Measurements from ENCODE around the gene IL12RB1. TPM values are rescaled to one million over a fixed set of nuclear protein-coding genes. Genes with fewer than 3 reads are reported as not detected.
A peak's percentile ranks its signal among the peaks of the same experiment; 100 is the strongest.

IL12RB1 gene
- total RNA-seq, 2 donors from 2014 or later, result not detected

DNA sequence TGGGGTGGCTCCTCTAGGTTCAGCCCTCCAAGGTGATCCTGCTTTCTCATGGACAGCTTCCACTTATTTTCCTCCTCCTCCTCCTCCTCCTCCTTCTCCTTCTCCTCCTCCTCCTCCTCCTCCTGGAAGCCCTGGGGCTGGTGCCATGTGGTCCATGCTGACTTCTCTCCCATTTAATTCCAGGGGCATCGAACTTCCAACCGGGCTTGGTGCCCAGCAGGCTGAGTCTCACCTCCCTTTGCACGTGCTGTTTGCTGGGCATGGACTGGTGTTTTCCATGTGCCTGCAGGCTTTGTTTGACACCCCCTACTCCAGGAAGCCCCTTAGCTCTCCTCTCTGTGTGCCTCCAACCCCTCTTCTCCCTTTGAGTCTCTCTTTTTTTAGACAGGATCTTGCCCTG lies 14.5 kb upstream of the IL12RB1 start:
- Mint-ChIP-seq H3K4me3 (no peak overlapping the region), H3K27ac (no peak overlapping the region), H3K36me3 (ENCODE audit: low read depth) (no peaks in the 10 kb centered on the region), H3K9me3 (no peaks in the 10 kb centered on the region), H3K27me3 (ENCODE audit: insufficient read depth) (peaks cover 20% of the 10 kb centered on the region), H3K4me1 (peaks cover 11% of the 10 kb centered on the region)
- Histone ChIP-seq H3K27ac (ENCODE audit: low read depth, low read length) (no peak overlapping the region), H3K27me3 (ENCODE audit: control insufficient read depth, insufficient read depth, low read length, poor library complexity, severe bottlenecking) (peaks cover 19% of the 10 kb centered on the region), H3K9ac (ENCODE audit: extremely low read depth, low read length, poor library complexity, severe bottlenecking) (no peak overlapping the region), H3K4me1 (ENCODE audit: control insufficient read depth, insufficient read depth, low read length) (peaks cover 6% of the 10 kb centered on the region), H3K4me3 (ENCODE audit: low read length) (no peak overlapping the region), H3K36me3 (ENCODE audit: control insufficient read depth, insufficient read depth, low read length) (no peaks in the 10 kb centered on the region), H3K9me3 (ENCODE audit: control insufficient read depth, low read length) (no peaks in the 10 kb centered on the region)
- WGBS, 2 experiments (ENCODE audit: insufficient coverage in 1 of 2, insufficient read length in 1 of 2), result 92 to 93% methylated on average over 3 of the region's 3 CpGs
- no peak for DNase-seq
- TF ChIP-seq, protein P1, sequence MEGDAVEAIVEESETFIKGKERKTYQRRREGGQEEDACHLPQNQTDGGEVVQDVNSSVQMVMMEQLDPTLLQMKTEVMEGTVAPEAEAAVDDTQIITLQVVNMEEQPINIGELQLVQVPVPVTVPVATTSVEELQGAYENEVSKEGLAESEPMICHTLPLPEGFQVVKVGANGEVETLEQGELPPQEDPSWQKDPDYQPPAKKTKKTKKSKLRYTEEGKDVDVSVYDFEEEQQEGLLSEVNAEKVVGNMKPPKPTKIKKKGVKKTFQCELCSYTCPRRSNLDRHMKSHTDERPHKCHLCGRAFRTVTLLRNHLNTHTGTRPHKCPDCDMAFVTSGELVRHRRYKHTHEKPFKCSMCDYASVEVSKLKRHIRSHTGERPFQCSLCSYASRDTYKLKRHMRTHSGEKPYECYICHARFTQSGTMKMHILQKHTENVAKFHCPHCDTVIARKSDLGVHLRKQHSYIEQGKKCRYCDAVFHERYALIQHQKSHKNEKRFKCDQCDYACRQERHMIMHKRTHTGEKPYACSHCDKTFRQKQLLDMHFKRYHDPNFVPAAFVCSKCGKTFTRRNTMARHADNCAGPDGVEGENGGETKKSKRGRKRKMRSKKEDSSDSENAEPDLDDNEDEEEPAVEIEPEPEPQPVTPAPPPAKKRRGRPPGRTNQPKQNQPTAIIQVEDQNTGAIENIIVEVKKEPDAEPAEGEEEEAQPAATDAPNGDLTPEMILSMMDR (conservative IDR thresholded peaks at IDR 0.05), result no peak

DNA sequence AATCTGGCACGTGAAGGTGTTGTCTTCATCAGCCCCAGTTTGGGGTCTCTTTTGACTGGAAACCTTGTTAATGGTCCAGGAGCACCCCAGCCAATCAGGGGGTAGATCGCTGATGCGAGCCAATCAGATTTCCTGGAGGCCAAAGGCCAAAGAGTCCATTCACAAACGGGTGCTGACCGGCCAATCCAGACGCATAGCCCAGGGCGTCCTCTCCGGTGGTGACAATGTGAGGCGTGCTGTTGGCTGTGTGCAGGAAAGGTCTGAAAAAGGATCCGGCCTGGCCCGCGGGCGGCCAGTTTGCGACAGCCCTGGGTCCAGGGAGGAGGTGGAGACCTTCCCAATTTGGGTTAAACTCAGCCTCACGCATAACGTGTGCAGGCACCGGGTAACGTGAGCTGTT lies 14.0 kb upstream of the IL12RB1 start:
- no peaks in the 10 kb centered on the region for H3K36me3 Mint-ChIP-seq (ENCODE audit: low read depth)

DNA sequence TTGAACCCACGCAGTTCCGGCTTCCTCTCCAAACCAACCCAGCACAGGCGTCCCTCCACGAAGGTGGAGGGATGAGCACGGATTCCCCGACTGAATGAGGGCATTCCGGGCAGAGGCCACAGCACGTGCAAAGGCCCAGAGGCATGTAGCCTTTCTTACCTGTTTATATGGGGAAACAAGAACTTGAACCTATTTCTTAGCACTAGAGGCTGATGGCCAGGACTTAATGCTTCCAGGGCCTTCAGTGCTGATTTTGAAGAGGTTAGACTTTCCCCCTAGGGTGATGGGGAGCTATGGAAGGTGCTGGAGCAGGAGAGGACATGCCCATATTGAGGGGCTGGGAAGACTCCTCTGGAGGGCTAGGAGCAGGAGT lies 12.9 kb upstream of the IL12RB1 start:
- TF ChIP-seq, protein P1 (conservative IDR thresholded peaks at IDR 0.05), result no peak
- H3K4me3 ChIP-seq (ENCODE audit: low read length), result no peak overlapping the region
- no peaks in the 10 kb centered on the region for H3K36me3 ChIP-seq (ENCODE audit: control insufficient read depth, insufficient read depth, low read length)
- Mint-ChIP-seq H3K27me3 (ENCODE audit: insufficient read depth) (peaks cover 20% of the 10 kb centered on the region), H3K4me3 (no peak overlapping the region), H3K9me3 (no peaks in the 10 kb centered on the region), H3K27ac (no peak overlapping the region), H3K36me3 (ENCODE audit: low read depth) (no peaks in the 10 kb centered on the region), H3K4me1 (peaks cover 9% of the 10 kb centered on the region)
- 85 to 95% methylated on average over 6 to 8 of the region's 8 CpGs for WGBS, 2 experiments (ENCODE audit: insufficient coverage in 1 of 2, insufficient read length in 1 of 2)
- H3K9ac ChIP-seq (ENCODE audit: extremely low read depth, low read length, poor library complexity, severe bottlenecking), result no peak overlapping the region
- no peak for DNase-seq
- H3K27me3 ChIP-seq (ENCODE audit: control insufficient read depth, insufficient read depth, low read length, poor library complexity, severe bottlenecking), result peaks cover 19% of the 10 kb centered on the region
- no peaks in the 10 kb centered on the region for H3K9me3 ChIP-seq (ENCODE audit: control insufficient read depth, low read length)
- no peak overlapping the region for H3K27ac ChIP-seq (ENCODE audit: low read depth, low read length)
- H3K4me1 ChIP-seq (ENCODE audit: control insufficient read depth, insufficient read depth, low read length), result peaks cover 6% of the 10 kb centered on the region

More for the DNA sequence above, 14.0 kb upstream of the IL12RB1 start:
- H3K9me3 Mint-ChIP-seq, result no peaks in the 10 kb centered on the region
- H3K27me3 ChIP-seq (ENCODE audit: control insufficient read depth, insufficient read depth, low read length, poor library complexity, severe bottlenecking), result peaks cover 19% of the 10 kb centered on the region
- H3K27me3 Mint-ChIP-seq (ENCODE audit: insufficient read depth), result peaks cover 20% of the 10 kb centered on the region
- no peak overlapping the region for H3K4me3 ChIP-seq (ENCODE audit: low read length)
- H3K4me3 Mint-ChIP-seq, result no peak overlapping the region
- no peaks in the 10 kb centered on the region for H3K9me3 ChIP-seq (ENCODE audit: control insufficient read depth, low read length)
- 49 to 53% methylated on average over 5 to 18 of the region's 18 CpGs for WGBS, 2 experiments (ENCODE audit: insufficient coverage in 1 of 2, insufficient read length in 1 of 2)
- peaks cover 11% of the 10 kb centered on the region for H3K4me1 Mint-ChIP-seq
- TF ChIP-seq, protein P1 (conservative IDR thresholded peaks at IDR 0.05), result no peak
- H3K27ac ChIP-seq (ENCODE audit: low read depth, low read length), result no peak overlapping the region
- H3K27ac Mint-ChIP-seq, result no peak overlapping the region
- no peaks in the 10 kb centered on the region for H3K36me3 ChIP-seq (ENCODE audit: control insufficient read depth, insufficient read depth, low read length)
- peaks cover 6% of the 10 kb centered on the region for H3K4me1 ChIP-seq (ENCODE audit: control insufficient read depth, insufficient read depth, low read length)
- DNase-seq, result peak; percentile 92
- H3K9ac ChIP-seq (ENCODE audit: extremely low read depth, low read length, poor library complexity, severe bottlenecking), result no peak overlapping the region

All from endodermal cell (in vitro differentiated cells).